Measurements from ENCODE around the gene LEP. TPM values are rescaled to one million over a fixed set of nuclear protein-coding genes. Genes with fewer than 3 reads are reported as not detected.
A peak's percentile ranks its signal among the peaks of the same experiment; 100 is the strongest.

Gene LEP
- total RNA-seq, 1 donor from 2014 or later: not detected

- no peak for DNase-seq (ENCODE audit: low spot score)
- Mint-ChIP-seq H3K27ac (ENCODE audit: unreplicated experiment) (peak overlapping the region; percentile 74), H3K36me3 (ENCODE audit: low read depth) (no peaks in the 10 kb centered on the region), H3K4me3 (ENCODE audit: unreplicated experiment) (no peak overlapping the region), H3K4me1 (ENCODE audit: low read depth) (peaks cover 46% of the 10 kb centered on the region), H3K9me3 (ENCODE audit: low read depth) (peaks cover 11% of the 10 kb centered on the region), H3K27me3 (ENCODE audit: low read depth) (peaks cover 10% of the 10 kb centered on the region)
- no peak for TF ChIP-seq CTCF (IDR thresholded peaks at IDR 0.05)
Measured at GRCh38 chr7:128214463-128214862, 26.6 kb upstream of the LEP start.

- peaks cover 11% of the 10 kb centered on the region for H3K9me3 Mint-ChIP-seq (ENCODE audit: low read depth)
- H3K27me3 Mint-ChIP-seq (ENCODE audit: low read depth): peaks cover 12% of the 10 kb centered on the region
- H3K4me3 Mint-ChIP-seq (ENCODE audit: unreplicated experiment): no peak overlapping the region
- DNase-seq (ENCODE audit: low spot score): no peak
- H3K27ac Mint-ChIP-seq (ENCODE audit: unreplicated experiment): peak overlapping the region; percentile 53
- H3K36me3 Mint-ChIP-seq (ENCODE audit: low read depth): no peaks in the 10 kb centered on the region
- no peak for TF ChIP-seq CTCF (IDR thresholded peaks at IDR 0.05)
- H3K4me1 Mint-ChIP-seq (ENCODE audit: low read depth): peaks cover 45% of the 10 kb centered on the region
Measured at GRCh38 chr7:128215281-128215680, 25.8 kb upstream of the LEP start.

- Mint-ChIP-seq H3K9me3 (ENCODE audit: low read depth) (peaks cover 11% of the 10 kb centered on the region), H3K27me3 (ENCODE audit: low read depth) (peaks cover 15% of the 10 kb centered on the region), H3K27ac (ENCODE audit: unreplicated experiment) (peak overlapping the region; percentile 53), H3K4me3 (ENCODE audit: unreplicated experiment) (no peak overlapping the region), H3K4me1 (ENCODE audit: low read depth) (peaks cover 45% of the 10 kb centered on the region), H3K36me3 (ENCODE audit: low read depth) (no peaks in the 10 kb centered on the region)
- DNase-seq (ENCODE audit: low spot score): peak; percentile 57
- no peak for TF ChIP-seq CTCF (IDR thresholded peaks at IDR 0.05)
Measured at GRCh38 chr7:128215739-128216138, 25.3 kb upstream of the LEP start.

- Mint-ChIP-seq H3K9me3 (ENCODE audit: low read depth) (peaks cover 11% of the 10 kb centered on the region), H3K27me3 (ENCODE audit: low read depth) (peaks cover 17% of the 10 kb centered on the region), H3K36me3 (ENCODE audit: low read depth) (no peaks in the 10 kb centered on the region), H3K4me3 (ENCODE audit: unreplicated experiment) (no peak overlapping the region), H3K27ac (ENCODE audit: unreplicated experiment) (peak overlapping the region; percentile 73), H3K4me1 (ENCODE audit: low read depth) (peaks cover 48% of the 10 kb centered on the region)
- peak; percentile 59 for DNase-seq (ENCODE audit: low spot score)
- TF ChIP-seq CTCF (IDR thresholded peaks at IDR 0.05): no peak
Measured at GRCh38 chr7:128217030-128217805, 23.9 kb upstream of the LEP start.

GRCh38 chr7:128217967-128218652 is 23.0 kb upstream of the LEP start:
- no peak for DNase-seq (ENCODE audit: low spot score)
- peak; percentile 51 for TF ChIP-seq CTCF (IDR thresholded peaks at IDR 0.05)
- Mint-ChIP-seq H3K4me3 (ENCODE audit: unreplicated experiment) (no peak overlapping the region), H3K27ac (ENCODE audit: unreplicated experiment) (peak overlapping the region; percentile 73), H3K36me3 (ENCODE audit: low read depth) (no peaks in the 10 kb centered on the region), H3K9me3 (ENCODE audit: low read depth) (peaks cover 11% of the 10 kb centered on the region), H3K4me1 (ENCODE audit: low read depth) (peaks cover 50% of the 10 kb centered on the region), H3K27me3 (ENCODE audit: low read depth) (peaks cover 21% of the 10 kb centered on the region)

Measured in chondrocyte (in vitro differentiated cells).